Measurements from ENCODE around the gene KRTAP4-1. TPM values are rescaled to one million over a fixed set of nuclear protein-coding genes. Genes with fewer than 3 reads are reported as not detected.

Gene KRTAP4-1
- total and polyA plus RNA-seq, 2 donors (not counting 3 experiments of a cell fraction or from before 2014, with no cell fraction given): not detected

DNA sequence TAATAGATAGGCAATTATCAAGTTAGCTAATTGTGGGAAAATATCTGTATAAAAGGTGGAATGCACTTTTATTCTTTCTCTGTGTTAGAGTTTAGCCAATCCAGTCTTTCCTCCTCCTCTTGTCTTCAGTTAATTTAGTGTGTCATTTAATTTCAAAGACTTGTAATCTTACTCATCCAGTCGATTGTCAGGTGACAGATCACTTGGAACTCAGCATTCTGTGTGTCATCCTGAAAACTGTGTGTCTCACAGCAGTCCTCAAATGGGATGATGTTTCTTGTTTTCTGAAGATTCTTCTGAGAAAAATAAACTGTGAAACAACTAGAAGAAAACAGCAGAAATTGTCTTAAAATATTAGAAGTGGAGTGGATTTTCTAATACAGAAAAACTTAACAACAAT is 290 bp upstream of the KRTAP4-1 start:
- dilution Hi-C loops (cut with MboI; ENCODE audit: extremely low pct_ligation_motif_present, low sequenced_read_pairs): no loop called here
- ChIA-PET CTCF (no interaction called here), POLR2A (no interaction called here)
- Histone ChIP-seq H3K9me3 (replicated peaks; ENCODE audit: control insufficient read depth, insufficient read depth, low read length) (no peaks in the 10 kb centered on the region), H3K36me3 (ENCODE audit: control insufficient read depth in 2 of 2, extremely low read depth in 1 of 2, insufficient read depth in 2 of 2, low read length in 2 of 2) (no peaks in the 10 kb centered on the region), H3K27ac (ENCODE audit: insufficient read depth, low read depth, low read length) (no peak overlapping the region), H3K4me3 (replicated peaks in 1 of 3; ENCODE audit: insufficient read depth in 1 of 3, low read depth in 1 of 3, low read length in 3 of 3) (no peak overlapping the region), H3K4me2 (ENCODE audit: insufficient read depth, low read length) (no peak overlapping the region), H4K20me1 (replicated peaks; ENCODE audit: control insufficient read depth, extremely low read depth, insufficient read depth, low read length) (no peaks in the 10 kb centered on the region), H3K9ac (replicated peaks; ENCODE audit: extremely low read depth, insufficient read depth, low read length) (no peak overlapping the region), H3K4me1 (ENCODE audit: control insufficient read depth, extremely low read depth, insufficient read depth, low read length) (no peaks in the 10 kb centered on the region), H3K27me3 (ENCODE audit: control insufficient read depth in 2 of 2, insufficient read depth in 2 of 2, low read length in 2 of 2) (no peaks in the 10 kb centered on the region), H2AFZ (ENCODE audit: low read depth, low read length) (no peak overlapping the region), H3K79me2 (ENCODE audit: control insufficient read depth, insufficient read depth, low read length) (no peaks in the 10 kb centered on the region), H3K9me1 (replicated peaks; ENCODE audit: control insufficient read depth, extremely low read depth, insufficient read depth, low read length) (no peaks in the 10 kb centered on the region)
- intact Hi-C loops (cut with micrococcal nuclease): no loop called here
- FAIRE-seq: no peak
- no peak for TF ChIP-seq EZH2 (IDR thresholded peaks at IDR 0.05; ENCODE audit: borderline replicate concordance, low read depth, low read length, severe bottlenecking)
- no peak for TF ChIP-seq FOS (IDR thresholded peaks at IDR 0.05; ENCODE audit: borderline replicate concordance, insufficient read depth, low read length)
- TF ChIP-seq GATA2 (IDR thresholded peaks at IDR 0.05; ENCODE audit: insufficient read depth, insufficient read length, low read depth, low read length): no peak
- TF ChIP-seq POLR2AphosphoS5 (IDR thresholded peaks at IDR 0.05; ENCODE audit: insufficient read depth, low read depth, low read length): no peak
- TF ChIP-seq, protein P1, sequence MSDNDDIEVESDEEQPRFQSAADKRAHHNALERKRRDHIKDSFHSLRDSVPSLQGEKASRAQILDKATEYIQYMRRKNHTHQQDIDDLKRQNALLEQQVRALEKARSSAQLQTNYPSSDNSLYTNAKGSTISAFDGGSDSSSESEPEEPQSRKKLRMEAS (IDR thresholded peaks at IDR 0.05; ENCODE audit: insufficient read depth, insufficient read length): no peak
- TF ChIP-seq, protein P2, sequence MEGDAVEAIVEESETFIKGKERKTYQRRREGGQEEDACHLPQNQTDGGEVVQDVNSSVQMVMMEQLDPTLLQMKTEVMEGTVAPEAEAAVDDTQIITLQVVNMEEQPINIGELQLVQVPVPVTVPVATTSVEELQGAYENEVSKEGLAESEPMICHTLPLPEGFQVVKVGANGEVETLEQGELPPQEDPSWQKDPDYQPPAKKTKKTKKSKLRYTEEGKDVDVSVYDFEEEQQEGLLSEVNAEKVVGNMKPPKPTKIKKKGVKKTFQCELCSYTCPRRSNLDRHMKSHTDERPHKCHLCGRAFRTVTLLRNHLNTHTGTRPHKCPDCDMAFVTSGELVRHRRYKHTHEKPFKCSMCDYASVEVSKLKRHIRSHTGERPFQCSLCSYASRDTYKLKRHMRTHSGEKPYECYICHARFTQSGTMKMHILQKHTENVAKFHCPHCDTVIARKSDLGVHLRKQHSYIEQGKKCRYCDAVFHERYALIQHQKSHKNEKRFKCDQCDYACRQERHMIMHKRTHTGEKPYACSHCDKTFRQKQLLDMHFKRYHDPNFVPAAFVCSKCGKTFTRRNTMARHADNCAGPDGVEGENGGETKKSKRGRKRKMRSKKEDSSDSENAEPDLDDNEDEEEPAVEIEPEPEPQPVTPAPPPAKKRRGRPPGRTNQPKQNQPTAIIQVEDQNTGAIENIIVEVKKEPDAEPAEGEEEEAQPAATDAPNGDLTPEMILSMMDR (IDR thresholded peaks at IDR 0.05; ENCODE audit: extremely low read depth in 1 of 2, insufficient read depth in 1 of 2, low read depth in 1 of 2, low read length in 2 of 2): no peak
- no peak for TF ChIP-seq POLR2A (IDR thresholded peaks at IDR 0.05; ENCODE audit: low read depth, low read length)
- no peak for TF ChIP-seq JUN (IDR thresholded peaks at IDR 0.05; ENCODE audit: borderline replicate concordance, insufficient read depth, insufficient read length, low read depth)
- TF ChIP-seq MYC (IDR thresholded peaks at IDR 0.05; ENCODE audit: low read depth, low read length): no peak
- no TSS peak for BruUV-seq (replicated peaks)
- DNase-seq (ENCODE audit: low read depth, low spot score): no peak
